GM18951 (cell line): ENCODE results near the gene KRT72.

ENCODE experiments used
- POLR2A ChIP-seq: IDR thresholded peaks from 4 replicates; pipeline ENCODE4 v1.6.1; 2011; ENCODE audit warnings: mild to moderate bottlenecking; ENCODE audit not compliant: insufficient read length, insufficient read depth; ENCODE audit errors: extremely low read depth
- in situ Hi-C: fragments of 300-500 bp; cut with MboI; formaldehyde crosslinking; loops from one replicate; pipeline ENCODE4 v1.12.0; 2022; ENCODE audit warnings: low sequenced_read_pairs, mixed read lengths, inconsistent platforms; ENCODE audit not compliant: unreplicated experiment

KRT72 gene

GRCh38 chr12:52617403-52617785, 16.1 kb upstream of the KRT72 start:
- in situ Hi-C loops: no loop called here
- no peak for TF ChIP-seq POLR2A

- in situ Hi-C loops: no loop called here
- TF ChIP-seq POLR2A: no peak
Observed at GRCh38 chr12:52616680-52617402, 15.6 kb upstream of the KRT72 start.

- in situ Hi-C loops: no loop called here
Observed at GRCh38 chr12:52615912-52616311, 14.6 kb upstream of the KRT72 start.

GRCh38 chr12:52615208-52615868, 14.1 kb upstream of the KRT72 start:
- TF ChIP-seq POLR2A: no peak
- in situ Hi-C loops: no loop called here

More at GRCh38 chr12:52615912-52616311, 14.6 kb upstream of the KRT72 start:
- no peak for TF ChIP-seq POLR2A

- in situ Hi-C loops: no loop called here
- TF ChIP-seq POLR2A: no peak
Observed at GRCh38 chr12:52614381-52615207, 13.3 kb upstream of the KRT72 start.

- no peak for TF ChIP-seq POLR2A
- in situ Hi-C loops: no loop called here
Observed at GRCh38 chr12:52613384-52614030, 12.2 kb upstream of the KRT72 start.

- TF ChIP-seq POLR2A: no peak
- in situ Hi-C loops: no loop called here
Observed at GRCh38 chr12:52612431-52613383, 11.4 kb upstream of the KRT72 start.

GRCh38 chr12:52611080-52611468, 9.8 kb upstream of the KRT72 start:
- no peak for TF ChIP-seq POLR2A
- in situ Hi-C loops: no loop called here

- in situ Hi-C loops: no loop called here
- TF ChIP-seq POLR2A: no peak
Observed at GRCh38 chr12:52608826-52609630, 7.8 kb upstream of the KRT72 start.

- TF ChIP-seq POLR2A: no peak
- in situ Hi-C loops: no loop called here
Observed at GRCh38 chr12:52608161-52608560, 6.9 kb upstream of the KRT72 start.

GRCh38 chr12:52607314-52607713, 6.1 kb upstream of the KRT72 start:
- in situ Hi-C loops: no loop called here
- TF ChIP-seq POLR2A: no peak
